ENCODE data around the gene OSCP1.

DNA sequence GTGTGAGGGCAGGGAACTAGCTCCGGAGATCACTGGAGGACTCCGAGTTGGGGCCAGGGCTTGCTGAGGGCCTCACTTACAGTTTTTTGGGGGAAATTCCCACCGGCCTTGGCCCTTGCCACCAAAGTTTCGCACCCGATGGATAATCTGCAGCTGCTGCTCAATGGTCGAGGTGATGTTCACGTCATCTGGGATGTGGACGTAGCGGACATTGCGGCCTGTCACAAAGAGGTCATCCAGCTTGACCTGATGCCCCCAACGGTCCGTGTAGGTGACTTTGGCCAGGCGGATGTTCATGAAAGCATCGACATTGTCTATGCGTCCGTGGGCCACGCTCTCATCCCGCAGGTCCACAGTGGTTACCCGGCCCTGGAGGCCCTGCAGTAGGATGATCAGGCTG is 56.6 kb downstream of the OSCP1 start:
- TF ChIP-seq, protein P1, sequence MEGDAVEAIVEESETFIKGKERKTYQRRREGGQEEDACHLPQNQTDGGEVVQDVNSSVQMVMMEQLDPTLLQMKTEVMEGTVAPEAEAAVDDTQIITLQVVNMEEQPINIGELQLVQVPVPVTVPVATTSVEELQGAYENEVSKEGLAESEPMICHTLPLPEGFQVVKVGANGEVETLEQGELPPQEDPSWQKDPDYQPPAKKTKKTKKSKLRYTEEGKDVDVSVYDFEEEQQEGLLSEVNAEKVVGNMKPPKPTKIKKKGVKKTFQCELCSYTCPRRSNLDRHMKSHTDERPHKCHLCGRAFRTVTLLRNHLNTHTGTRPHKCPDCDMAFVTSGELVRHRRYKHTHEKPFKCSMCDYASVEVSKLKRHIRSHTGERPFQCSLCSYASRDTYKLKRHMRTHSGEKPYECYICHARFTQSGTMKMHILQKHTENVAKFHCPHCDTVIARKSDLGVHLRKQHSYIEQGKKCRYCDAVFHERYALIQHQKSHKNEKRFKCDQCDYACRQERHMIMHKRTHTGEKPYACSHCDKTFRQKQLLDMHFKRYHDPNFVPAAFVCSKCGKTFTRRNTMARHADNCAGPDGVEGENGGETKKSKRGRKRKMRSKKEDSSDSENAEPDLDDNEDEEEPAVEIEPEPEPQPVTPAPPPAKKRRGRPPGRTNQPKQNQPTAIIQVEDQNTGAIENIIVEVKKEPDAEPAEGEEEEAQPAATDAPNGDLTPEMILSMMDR (conservative IDR thresholded peaks at IDR 0.05; ENCODE audit: low read length): no peak
- TF ChIP-seq EZH2phosphoT487 (IDR thresholded peaks at IDR 0.05; ENCODE audit: borderline replicate concordance): no peak
